Gastroesophageal sphincter (tissue), 4 donors: ENCODE results near the gene TMEM151A. TPM values are rescaled to one million over a fixed set of nuclear protein-coding genes. Genes with fewer than 3 reads are reported as not detected.

ENCODE experiments used
- ATAC-seq: fragments of 150-250 bp; one replicate; pipeline ENCODE4 v1.9.1; 2016; ENCODE audit warnings: mild to moderate bottlenecking, moderate library complexity
- H3K27ac ChIP-seq, 4 donors: fragments of 200-600 bp; sonication (generic) in 3 of 4; 1 replicate in 3 of 4; 2 replicates in 1 of 4; pipeline ENCODE4 v1.5.1; 2016 to 2019
- H3K27me3 ChIP-seq: fragments of 200-600 bp; sonication (generic); one replicate; pipeline ENCODE4 v1.5.1; 2019
- H3K36me3 ChIP-seq, 2 donors: fragments of 200-600 bp; sonication (generic); one replicate each; pipeline ENCODE4 v1.5.1; 2019; ENCODE audit warnings: control low read depth in 1 of 2
- H3K4me1 ChIP-seq, 3 donors: fragments of 200-600 bp; sonication (generic); 1 replicate in 2 of 3; 2 replicates in 1 of 3; pipeline ENCODE4 v1.5.1; 2016 to 2019; ENCODE audit warnings: control low read depth in 2 of 3
- H3K4me3 ChIP-seq, 2 donors: fragments of 200-600 bp; sonication (generic); one replicate each; pipeline ENCODE4 v1.5.1; 2019; ENCODE audit warnings: mild to moderate bottlenecking in 1 of 2, moderate library complexity in 1 of 2
- H3K9me3 ChIP-seq, 3 donors: fragments of 200-600 bp; sonication (generic); one replicate each; pipeline ENCODE4 v1.5.1; 2017 to 2019; ENCODE audit warnings: control low read depth in 2 of 3
- CTCF ChIP-seq, 4 experiments: fragments of 200-600 bp in 2 of 4; fragments of 450-650 bp in 2 of 4; sonication (generic) in 1 of 4; IDR thresholded peaks; one replicate each; pipeline ENCODE4 v1.5.1; 2017 to 2019; ENCODE audit warnings: antibody characterized with exemption in 4 of 4, mild to moderate bottlenecking in 2 of 4, moderate library complexity in 2 of 4
- EP300 ChIP-seq: sonication (generic); formaldehyde crosslinking; IDR thresholded peaks from one replicate; pipeline ENCODE4 v1.6.1; 2017; ENCODE audit warnings: antibody characterized with exemption, mild to moderate bottlenecking
- POLR2A ChIP-seq, 2 donors: fragments of 450-650 bp; IDR thresholded peaks; one replicate each; pipeline ENCODE4 v1.6.1; 2017; ENCODE audit warnings: antibody characterized with exemption in 2 of 2, mild to moderate bottlenecking in 2 of 2, moderate library complexity in 1 of 2
- POLR2AphosphoS5 ChIP-seq: sonication (generic); formaldehyde crosslinking; IDR thresholded peaks from one replicate; pipeline ENCODE4 v1.6.1; 2017; ENCODE audit warnings: antibody characterized with exemption
- WGBS, 2 donors: methylation state at CpG; one replicate each; pipeline ENCODE4 v1.1.5; 2018; ENCODE audit warnings: low coverage in 1 of 2; 5-methylcytosine and 5-hydroxymethylcytosine counted together
- total RNA-seq, 4 donors: library from RNA; depleted of rRNA; stranded (reverse); fragments of >200 nt; gene quantifications; one replicate each; pipeline ENCODE4 v1.1.0, GENCODE V29; 2016

The TMEM151A gene
- total RNA-seq, 4 donors from 2014 or later, result 0.66 TPM; not detected in 3

- Histone ChIP-seq H3K4me1 (peaks cover 2 to 30% (median 11%) of the 10 kb centered on the region in 3 donors), H3K36me3 (peaks cover 0 to 45% of the 10 kb centered on the region in 2 donors), H3K4me3 (peak within 1 kb of the TSS; percentile 24 to 49), H3K27ac (peak within 1 kb of the TSS in 3 of 4 donors; percentile 64 to 78 (median 77)), H3K9me3 (no peaks in the 10 kb centered on the region), H3K27me3 (peaks cover 3% of the 10 kb centered on the region)
- ATAC-seq, result peak; percentile 57
- WGBS, 2 donors, result 40 to 48% methylated on average over 1 to 7 of the region's 84 CpGs
- TF ChIP-seq CTCF (IDR thresholded peaks at IDR 0.05), result no peak
- no peak for TF ChIP-seq EP300
- no peak for TF ChIP-seq POLR2A (IDR thresholded peaks at IDR 0.05)
- no peak for TF ChIP-seq POLR2AphosphoS5
These were observed 14.0 kb upstream of the TMEM151A start, which contains the start of gene CNIH2 for GRCh38 chr11:66277471-66278362. TSS of gene CNIH2 (plus strand) at chr11:66278175. CDS start at chr11:66278457, 282 bp downstream.

- peak overlapping the region in 1 of 2 donors; percentile 49 for H3K4me3 ChIP-seq
- 0 to 3% methylated on average over 6 to 8 of the region's 45 CpGs for WGBS, 2 donors
- H3K9me3 ChIP-seq, result no peaks in the 10 kb centered on the region
- TF ChIP-seq CTCF (IDR thresholded peaks at IDR 0.05), result no peak
- TF ChIP-seq POLR2A (IDR thresholded peaks at IDR 0.05), result no peak
- TF ChIP-seq POLR2AphosphoS5, result no peak
- no peak for TF ChIP-seq EP300
- peaks cover 2 to 38% (median 13%) of the 10 kb centered on the region in 3 donors for H3K4me1 ChIP-seq
- peak overlapping the region in 1 of 4 donors; percentile 78 for H3K27ac ChIP-seq
- peaks cover 3% of the 10 kb centered on the region for H3K27me3 ChIP-seq
- no peak for ATAC-seq
- peaks cover 0 to 38% of the 10 kb centered on the region in 2 donors for H3K36me3 ChIP-seq
These were observed 13.2 kb upstream of the TMEM151A start for GRCh38 chr11:66278363-66279091.

- peaks cover 2 to 40% (median 13%) of the 10 kb centered on the region in 3 donors for H3K4me1 ChIP-seq
- H3K36me3 ChIP-seq, result peaks cover 0 to 38% of the 10 kb centered on the region in 2 donors
- no peak for TF ChIP-seq POLR2A (IDR thresholded peaks at IDR 0.05)
- no peak for TF ChIP-seq EP300
- H3K9me3 ChIP-seq, result no peaks in the 10 kb centered on the region
- no peak overlapping the region for H3K27ac ChIP-seq
- no peak overlapping the region for H3K4me3 ChIP-seq
- ATAC-seq, result no peak
- peaks cover 3% of the 10 kb centered on the region for H3K27me3 ChIP-seq
- 60 to 66% methylated on average over 8 to 13 of the region's 15 CpGs for WGBS, 2 donors
These were observed 12.5 kb upstream of the TMEM151A start for GRCh38 chr11:66279092-66279734.

GRCh38 chr11:66280428-66280827, 11.3 kb upstream of the TMEM151A start:
- H3K27ac ChIP-seq, result no peak overlapping the region
- H3K36me3 ChIP-seq, result peaks cover 0 to 38% of the 10 kb centered on the region in 2 donors
- H3K9me3 ChIP-seq, result no peaks in the 10 kb centered on the region
- no peak for TF ChIP-seq POLR2AphosphoS5
- no peak for TF ChIP-seq POLR2A (IDR thresholded peaks at IDR 0.05)
- TF ChIP-seq EP300, result no peak
- no peak for TF ChIP-seq CTCF (IDR thresholded peaks at IDR 0.05)
- H3K4me3 ChIP-seq, result no peak overlapping the region
- no peak for ATAC-seq
- H3K4me1 ChIP-seq, result peaks cover 2 to 45% (median 13%) of the 10 kb centered on the region in 3 donors
- H3K27me3 ChIP-seq, result peaks cover 3% of the 10 kb centered on the region
- WGBS, 2 donors, result 100% methylated on average over 1 of the region's 14 CpGs; no CpG with 5 or more reads in 1 of the 2 donors

- 79 to 90% methylated on average over 4 to 5 of the region's 6 CpGs for WGBS, 2 donors
These were observed 10.7 kb upstream of the TMEM151A start for GRCh38 chr11:66281001-66281400.

More at GRCh38 chr11:66281001-66281400, 10.7 kb upstream of the TMEM151A start:
- TF ChIP-seq POLR2A (IDR thresholded peaks at IDR 0.05) (no peak), POLR2AphosphoS5 (no peak), CTCF (IDR thresholded peaks at IDR 0.05) (no peak), EP300 (no peak)
- H3K9me3 ChIP-seq, result no peaks in the 10 kb centered on the region
- no peak overlapping the region for H3K27ac ChIP-seq
- ATAC-seq, result no peak
- peaks cover 0 to 38% of the 10 kb centered on the region in 2 donors for H3K36me3 ChIP-seq
- H3K27me3 ChIP-seq, result peaks cover 3% of the 10 kb centered on the region
- no peak overlapping the region for H3K4me3 ChIP-seq
- H3K4me1 ChIP-seq, result peaks cover 2 to 49% (median 13%) of the 10 kb centered on the region in 3 donors
